K562 treated with DMSO at 1 percent for 12 hours (cell line): ENCODE data around the gene C2CD3. TPM values are rescaled to one million over a fixed set of nuclear protein-coding genes. Genes with fewer than 3 reads are reported as not detected.

Source experiments
- total RNA-seq: library from RNA; unstranded; fragments of 300-600 nt; gene quantifications from 2 replicates; pipeline ENCODE4 v1.2.3, GENCODE V29; 2022; ENCODE audit not compliant: insufficient read depth

C2CD3 gene, protein sequence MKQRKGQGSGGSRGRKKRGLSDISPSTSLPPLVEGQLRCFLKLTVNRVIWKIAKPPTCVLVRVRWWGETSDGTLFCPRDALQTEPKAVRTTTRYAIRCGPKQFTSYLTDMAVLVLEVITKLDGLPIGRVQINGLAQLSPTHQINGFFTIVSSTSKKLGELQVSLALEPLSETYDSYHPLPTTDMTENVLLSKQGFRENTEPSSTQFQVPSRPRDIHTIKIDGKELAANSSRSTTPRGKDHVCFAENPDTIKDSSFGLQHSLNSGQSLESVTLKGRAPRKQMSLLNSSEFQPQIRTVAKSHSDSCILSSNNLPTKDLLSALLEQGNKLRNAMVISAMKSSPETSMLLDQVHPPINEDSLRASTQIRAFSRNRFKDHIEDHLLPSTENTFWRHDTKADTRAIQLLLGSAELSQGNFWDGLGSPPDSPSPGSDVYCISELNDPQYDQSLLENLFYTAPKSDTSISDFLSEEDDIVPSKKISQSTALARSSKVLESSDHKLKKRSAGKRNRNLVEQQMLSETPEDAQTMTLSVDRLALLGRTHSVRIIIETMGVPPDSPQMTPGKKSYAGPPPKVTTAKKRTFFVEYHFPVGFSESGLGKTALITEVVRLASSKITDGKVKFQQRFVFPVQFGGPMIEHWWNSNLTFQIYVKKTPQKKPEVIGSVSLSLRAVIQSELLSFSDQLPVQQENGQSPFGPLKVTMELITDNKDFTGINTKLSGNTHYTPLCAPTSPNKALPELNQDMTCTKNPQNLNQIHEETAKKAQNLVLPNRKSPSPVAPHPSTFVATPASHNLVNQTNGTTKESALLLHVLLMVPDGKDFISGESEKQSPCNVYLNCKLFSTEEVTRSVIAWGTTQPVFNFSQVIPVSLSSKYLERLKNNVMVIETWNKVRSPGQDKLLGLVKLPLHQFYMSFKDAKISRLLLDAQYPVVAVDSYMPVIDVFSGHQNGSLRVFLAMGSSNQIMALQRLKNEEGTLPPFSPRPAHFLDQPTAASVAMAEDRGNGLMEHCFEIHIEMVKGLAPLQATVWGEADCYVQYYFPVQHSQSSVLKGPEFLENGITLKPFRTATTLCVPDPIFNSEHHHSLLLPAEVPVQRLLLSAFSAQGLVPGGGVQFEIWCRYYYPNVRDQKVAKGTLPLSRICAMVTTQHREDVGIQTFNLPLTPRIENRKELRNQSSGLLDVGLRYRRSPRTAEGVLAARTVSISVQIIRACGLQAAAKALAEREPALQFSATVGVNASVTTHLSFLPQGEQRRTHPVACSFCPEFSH (N-terminal part only)
- total RNA-seq: 7.6 and 16.2 TPM in 2 replicates

DNA sequence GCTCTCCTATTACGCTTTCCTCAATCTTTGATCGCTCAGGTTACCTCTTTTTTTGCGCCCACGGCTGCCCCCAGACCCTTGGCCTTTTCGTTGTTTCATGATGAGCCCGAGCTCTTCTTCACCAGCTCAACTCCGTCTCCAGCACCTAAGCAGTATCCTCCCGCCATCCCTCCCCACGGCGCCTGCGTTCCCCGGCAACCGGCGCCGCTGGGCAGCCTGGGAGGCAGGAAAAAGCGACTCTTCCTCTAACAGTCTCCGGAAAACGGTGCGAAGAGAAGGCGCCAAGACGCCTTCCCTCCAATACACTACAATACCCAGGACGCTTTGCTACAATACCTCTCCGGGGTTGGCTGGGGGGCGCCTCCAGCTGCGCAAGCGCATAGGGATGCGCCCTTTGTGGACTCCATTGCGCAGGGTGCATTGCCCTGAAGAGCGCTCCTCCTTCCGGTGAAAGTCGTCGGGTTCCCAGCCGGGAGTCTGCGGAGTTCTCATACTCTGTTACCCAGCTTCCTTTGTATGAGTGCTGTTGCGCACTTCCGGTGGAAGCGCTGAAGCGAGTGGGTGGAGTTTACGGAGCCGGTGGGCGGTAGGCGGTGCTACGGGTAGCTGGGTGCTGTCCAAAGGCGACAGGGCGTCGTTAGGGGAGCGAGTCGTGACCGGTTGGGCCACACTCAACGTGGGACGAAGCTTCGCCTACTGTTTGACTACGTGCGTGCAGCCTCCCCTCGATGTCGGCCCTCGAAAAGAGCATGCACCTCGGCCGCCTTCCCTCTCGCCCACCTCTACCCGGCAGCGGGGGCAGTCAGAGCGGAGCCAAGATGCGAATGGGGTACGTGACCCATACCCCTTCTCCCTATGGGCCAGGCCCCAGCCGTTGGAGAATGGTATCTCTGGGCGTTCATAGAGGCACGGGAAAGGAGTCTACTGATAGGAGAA is at the start of gene C2CD3, which contains the start of gene PPME1:
TSS of gene C2CD3 (minus strand) at position 309 of the 936 bp plus-strand sequence. CDS start at position 99, 210 bp downstream.
TSS of gene PPME1 (plus strand) at position 596 of the 936 bp plus-strand sequence. CDS start at position 729, 133 bp downstream.

DNA sequence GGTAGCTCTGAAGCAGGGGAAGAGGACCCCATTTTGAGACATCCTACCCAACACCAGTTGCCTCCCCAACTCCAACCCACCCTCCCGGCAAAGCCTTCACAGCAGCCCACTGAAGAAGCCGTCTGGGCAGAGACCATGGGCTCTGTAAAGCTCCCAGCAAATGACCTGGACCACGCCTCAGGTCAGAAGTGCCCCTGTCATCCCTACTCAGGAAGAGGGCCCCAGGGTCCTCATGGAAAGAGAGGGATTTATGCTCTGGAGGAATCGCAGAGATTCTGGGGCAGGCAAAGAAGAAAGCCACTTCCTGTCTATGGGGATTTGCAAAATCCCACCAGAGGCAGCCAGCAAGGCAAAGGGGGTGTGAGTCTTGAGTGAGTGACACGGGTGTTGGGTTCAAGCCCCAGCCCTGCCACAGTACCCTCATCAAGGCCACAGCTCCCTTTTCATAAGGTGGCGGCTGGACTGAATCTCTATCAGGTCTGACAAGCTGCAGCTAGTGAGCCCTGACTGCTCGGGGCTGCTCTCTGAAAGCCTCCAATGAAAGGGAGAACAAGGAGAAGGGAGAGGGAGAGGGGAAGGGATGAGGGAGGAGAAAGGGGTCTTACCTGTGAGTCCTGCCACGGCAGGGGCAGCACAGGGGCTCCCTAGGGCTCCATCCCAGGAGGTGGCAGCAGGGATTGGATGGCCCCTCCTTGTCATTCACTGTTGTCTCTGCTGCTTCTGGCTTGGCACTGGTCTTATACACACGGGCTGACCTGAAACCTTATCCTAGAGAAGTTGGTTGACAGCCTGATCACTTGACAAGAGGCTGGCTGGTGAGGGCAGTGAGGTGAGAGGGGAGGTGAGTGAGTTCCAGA is 162.2 kb downstream of the C2CD3 start, which contains the start of gene UCP3:
TSS of gene UCP3 (minus strand) at position 713 of the 857 bp plus-strand sequence. CDS start 2,043 bp downstream, outside the sequence.

DNA sequence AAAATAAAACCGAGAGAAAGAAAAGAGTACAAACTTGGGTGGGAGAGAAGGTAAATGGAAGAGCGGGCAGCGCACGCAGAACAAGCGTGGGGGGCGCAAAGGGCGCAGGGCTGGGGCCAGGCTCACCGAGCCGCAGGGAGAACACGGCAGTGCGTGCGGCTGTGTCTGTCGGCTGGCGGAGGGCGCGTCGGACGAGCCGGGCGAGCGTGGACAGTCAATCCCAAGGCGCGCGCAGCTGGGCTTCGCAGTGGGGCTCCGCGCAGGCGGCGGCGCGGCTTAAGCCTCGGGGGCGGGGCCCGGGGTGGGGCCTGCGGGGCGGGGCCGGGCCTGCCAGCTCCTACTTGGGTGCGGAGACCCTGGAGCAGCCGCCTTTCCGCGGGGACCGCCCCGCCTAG is 188.2 kb downstream of the C2CD3 start, which contains the start of gene UCP2:
TSS of gene UCP2 (minus strand) at position 249 of the 395 bp plus-strand sequence. CDS start 4,465 bp downstream, outside the sequence.

Other genes with a start within 250 kb of the C2CD3 start
- gene DNAJB13, start 220.0 kb downstream of the C2CD3 start, total RNA-seq: not detected in 2 replicates
- gene UCP2, start 188.2 kb downstream of the C2CD3 start, total RNA-seq: 43.5 and 44.7 TPM in 2 replicates
- 0.61 and 3.0 TPM in 2 replicates for gene UCP3, start 161.9 kb downstream of the C2CD3 start, total RNA-seq
- 34.4 and 61.6 TPM in 2 replicates for gene PPME1, start 287 bp upstream of the C2CD3 start, total RNA-seq
- gene P4HA3, start 140.6 kb upstream of the C2CD3 start, total RNA-seq: not detected in 2 replicates
- gene PGM2L1, start 227.4 kb upstream of the C2CD3 start, total RNA-seq: 0.45 and 1.8 TPM in 2 replicates